ENCODE measurements around the gene HARS2. TPM values are rescaled to one million over a fixed set of nuclear protein-coding genes. Genes with fewer than 3 reads are reported as not detected.
"Not testable (repeated sequence)": the region's sequence is repeated elsewhere in the genome, so short reads cannot be mapped to it uniquely, and the experiment has no call there.

The HARS2 gene, protein sequence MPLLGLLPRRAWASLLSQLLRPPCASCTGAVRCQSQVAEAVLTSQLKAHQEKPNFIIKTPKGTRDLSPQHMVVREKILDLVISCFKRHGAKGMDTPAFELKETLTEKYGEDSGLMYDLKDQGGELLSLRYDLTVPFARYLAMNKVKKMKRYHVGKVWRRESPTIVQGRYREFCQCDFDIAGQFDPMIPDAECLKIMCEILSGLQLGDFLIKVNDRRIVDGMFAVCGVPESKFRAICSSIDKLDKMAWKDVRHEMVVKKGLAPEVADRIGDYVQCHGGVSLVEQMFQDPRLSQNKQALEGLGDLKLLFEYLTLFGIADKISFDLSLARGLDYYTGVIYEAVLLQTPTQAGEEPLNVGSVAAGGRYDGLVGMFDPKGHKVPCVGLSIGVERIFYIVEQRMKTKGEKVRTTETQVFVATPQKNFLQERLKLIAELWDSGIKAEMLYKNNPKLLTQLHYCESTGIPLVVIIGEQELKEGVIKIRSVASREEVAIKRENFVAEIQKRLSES
- 10 to 100 TPM; 37.6 to 38.9 TPM for total RNA-seq
- long read RNA-seq, transcript HARS2-201 (13 exons, 2,510 nt), result major isoform, 75 of 89 reads
- long read RNA-seq, partial matches to known transcripts, result 3 of 89 reads
- long read RNA-seq, other reads (novel, unspliced or antisense), result 6 of 89 reads

DNA sequence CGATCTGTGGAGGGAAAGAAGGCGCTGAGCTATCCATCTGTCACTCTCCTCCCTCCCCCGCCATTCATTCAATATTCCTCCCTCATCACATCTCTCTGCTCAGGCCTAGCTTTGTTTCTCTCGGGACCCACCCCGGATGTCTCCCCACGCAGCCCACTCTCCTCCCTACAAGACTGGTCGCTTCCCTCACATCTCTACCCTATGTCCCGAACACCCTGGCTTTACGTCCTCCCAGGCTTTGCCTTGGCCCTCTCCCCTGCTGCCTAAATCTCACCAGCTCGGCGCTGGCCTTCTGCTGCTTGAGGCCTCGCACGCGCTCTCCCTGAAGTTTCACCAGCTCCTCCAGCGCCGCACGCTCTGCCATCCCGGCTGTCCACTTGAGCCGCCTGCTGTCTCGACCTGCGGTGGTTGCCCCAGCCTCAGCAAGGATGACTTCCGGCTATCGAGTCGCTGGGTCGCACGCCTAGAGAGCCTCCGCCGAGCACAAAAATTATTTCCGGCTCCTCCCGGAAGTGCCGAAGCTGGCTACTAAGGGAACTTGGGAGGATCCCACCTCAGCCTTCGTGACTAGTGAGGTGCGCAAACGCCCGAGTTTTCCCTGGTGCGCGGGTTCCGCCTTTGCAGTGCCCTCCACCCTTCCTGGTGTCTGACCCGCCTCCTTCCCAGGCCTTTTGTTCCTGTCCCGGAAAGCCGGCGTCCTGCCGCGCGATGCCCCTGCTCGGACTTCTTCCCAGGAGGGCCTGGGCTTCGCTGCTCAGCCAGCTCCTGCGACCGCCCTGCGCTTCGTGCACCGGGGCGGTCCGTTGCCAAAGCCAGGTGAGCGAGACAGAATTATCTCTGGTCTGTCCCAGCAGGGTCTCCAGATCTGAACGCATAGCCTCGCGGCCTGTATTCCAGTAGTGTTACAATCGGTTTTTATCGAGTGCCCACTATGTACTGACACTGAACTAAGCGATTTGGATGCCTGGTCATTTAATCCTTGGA lies at the start of gene HARS2, which contains the start of gene HARS1:
TSS of gene HARS2 (plus strand) at position 515 of the 984 bp plus-strand sequence. CDS start at position 709, 194 bp downstream.
TSS of gene HARS1 (minus strand) at position 430 of the 984 bp plus-strand sequence. CDS start at position 364, 66 bp downstream.
- peak; percentile 93 for ATAC-seq
- peak; percentile 91 to 95 for DNase-seq
- intact Hi-C loops (cut with DNase I, micrococcal nuclease), result no loop called here

DNA sequence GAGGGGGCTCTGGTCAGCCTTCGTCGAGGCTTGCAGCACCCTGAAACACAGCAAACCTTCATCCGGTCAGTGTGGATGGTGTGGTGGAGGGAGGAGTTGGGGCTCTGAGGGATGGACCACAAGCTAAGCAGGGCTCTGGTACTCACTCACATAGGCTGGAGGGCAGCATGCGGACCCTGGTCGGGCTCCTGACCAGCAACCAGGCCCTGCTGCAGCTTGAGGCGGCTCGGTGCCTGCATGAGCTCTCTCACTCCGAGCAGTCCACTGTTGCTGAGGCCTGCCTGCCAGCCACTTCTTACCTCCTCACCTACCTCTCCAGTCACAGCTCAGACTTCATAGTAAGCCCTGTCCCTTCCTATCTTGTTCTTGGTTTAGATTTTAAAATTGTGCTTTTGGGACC lies 49.5 kb upstream of the HARS2 start:
- intact Hi-C loops (cut with DNase I, micrococcal nuclease), result loop anchor here in 1 of 2 donors (5.0 kb wide), 1 partner anchor 94 kb away; the partner anchor contains the start of gene EIF4EBP3
- DNase-seq (no peak), ATAC-seq (no peak)

GRCh38 chr5:140642718-140643117 lies 48.5 kb upstream of the HARS2 start:
- DNase-seq (no peak), ATAC-seq (no peak)
- intact Hi-C loops (cut with DNase I, micrococcal nuclease), result loop anchor here in 1 of 2 donors (5.0 kb wide), 1 partner anchor 95 kb away; the partner anchor contains the start of gene EIF4EBP3

GRCh38 chr5:140647042-140647419 lies 44.2 kb upstream of the HARS2 start:
- intact Hi-C loops (cut with DNase I, micrococcal nuclease), result no loop called here
- no peak for DNase-seq
- ATAC-seq, result peak; percentile 28

- no peak for ATAC-seq
- DNase-seq, result no peak
- intact Hi-C loops (cut with DNase I, micrococcal nuclease), result no loop called here
Observed at GRCh38 chr5:140658870-140659269, 32.4 kb upstream of the HARS2 start.

GRCh38 chr5:140660371-140660770 lies 30.9 kb upstream of the HARS2 start:
- ATAC-seq; DNase-seq; intact Hi-C loops (cut with DNase I, micrococcal nuclease): not testable (repeated sequence)

GRCh38 chr5:140664030-140664358 lies 27.3 kb upstream of the HARS2 start:
- DNase-seq (peak in 1 of 2 donors; percentile 38), ATAC-seq (peak; percentile 29)
- intact Hi-C loops (cut with DNase I, micrococcal nuclease), result no loop called here

DNA sequence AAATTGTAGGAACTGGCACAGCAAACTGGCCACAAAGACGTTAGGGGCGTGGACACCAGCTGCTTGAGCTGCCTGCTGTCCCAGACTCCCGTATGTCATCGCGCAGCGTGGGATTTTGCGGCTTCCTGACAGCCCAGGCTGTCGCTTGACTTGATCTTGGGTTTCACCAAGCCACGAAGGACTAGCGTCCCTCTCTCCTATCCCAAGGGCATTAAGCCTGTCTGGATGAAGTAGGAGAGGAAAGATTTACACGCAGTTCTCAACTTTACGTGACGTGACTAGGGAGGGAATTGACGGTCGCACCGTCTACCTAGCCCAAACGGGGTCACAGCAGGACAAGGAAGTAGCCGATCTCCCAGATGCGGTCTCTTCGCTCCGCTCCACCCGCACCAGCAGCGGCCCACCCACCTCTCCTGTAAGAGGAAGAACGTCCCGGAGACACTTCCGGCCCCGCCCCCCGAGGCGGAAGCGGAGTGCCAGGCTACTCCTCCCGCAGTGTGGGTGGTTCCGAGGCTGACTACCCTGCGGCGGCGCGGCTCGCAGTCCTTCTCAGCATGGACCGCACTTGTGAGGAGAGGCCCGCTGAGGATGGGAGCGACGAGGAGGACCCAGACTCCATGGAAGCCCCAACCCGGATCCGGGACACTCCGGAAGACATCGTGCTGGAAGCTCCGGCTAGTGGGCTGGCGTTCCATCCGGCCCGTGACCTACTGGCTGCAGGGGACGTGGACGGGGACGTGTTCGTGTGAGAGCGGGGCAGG lies 26.7 kb upstream of the HARS2 start, which contains the start of gene WDR55:
TSS of gene WDR55 (plus strand) at position 546 of the 761 bp plus-strand sequence. CDS start at position 555, 9 bp downstream.
- intact Hi-C loops (cut with DNase I, micrococcal nuclease), result no loop called here
- ATAC-seq (peak; percentile 96), DNase-seq (peak; percentile 98)

GRCh38 chr5:140671035-140671434 lies 20.2 kb upstream of the HARS2 start:
- intact Hi-C loops (cut with DNase I, micrococcal nuclease); DNase-seq: not testable (repeated sequence)
- peak; percentile 2 for ATAC-seq

DNA sequence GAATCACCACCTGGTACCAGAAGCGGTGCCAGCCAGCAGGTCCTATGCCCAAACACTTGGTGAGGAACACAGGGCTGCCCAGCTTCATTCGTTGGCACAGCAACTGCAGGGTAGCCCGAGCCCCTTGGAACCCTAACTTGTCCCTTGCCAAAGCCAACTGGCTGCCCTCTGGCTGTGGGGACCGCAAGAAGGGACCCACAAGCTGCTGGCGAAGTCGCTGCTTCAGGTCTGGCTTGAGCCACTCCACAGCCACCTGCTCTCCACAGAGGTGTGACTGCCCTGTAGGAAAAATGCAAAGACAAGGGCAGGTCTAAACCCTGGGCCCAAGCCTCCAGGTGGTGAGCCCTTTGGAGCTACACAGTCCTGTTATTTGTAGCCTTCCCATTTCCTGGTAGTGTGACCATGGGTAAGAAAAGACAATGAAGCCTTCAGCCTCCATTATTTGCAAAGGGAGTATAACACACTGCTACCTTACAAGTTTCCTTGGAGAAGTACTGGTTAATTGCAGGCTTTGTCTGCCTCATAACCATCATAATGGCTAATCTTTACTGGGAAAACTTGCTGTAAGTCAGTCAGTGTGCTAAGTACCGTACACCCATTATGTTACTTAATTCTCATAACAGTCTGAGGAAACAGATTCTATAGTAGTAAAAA lies 19.7 kb upstream of the HARS2 start:
- DNase-seq (peak in 1 of 2 donors; percentile 18), ATAC-seq (peak; percentile 81)
- intact Hi-C loops (cut with DNase I, micrococcal nuclease), result no loop called here

DNA sequence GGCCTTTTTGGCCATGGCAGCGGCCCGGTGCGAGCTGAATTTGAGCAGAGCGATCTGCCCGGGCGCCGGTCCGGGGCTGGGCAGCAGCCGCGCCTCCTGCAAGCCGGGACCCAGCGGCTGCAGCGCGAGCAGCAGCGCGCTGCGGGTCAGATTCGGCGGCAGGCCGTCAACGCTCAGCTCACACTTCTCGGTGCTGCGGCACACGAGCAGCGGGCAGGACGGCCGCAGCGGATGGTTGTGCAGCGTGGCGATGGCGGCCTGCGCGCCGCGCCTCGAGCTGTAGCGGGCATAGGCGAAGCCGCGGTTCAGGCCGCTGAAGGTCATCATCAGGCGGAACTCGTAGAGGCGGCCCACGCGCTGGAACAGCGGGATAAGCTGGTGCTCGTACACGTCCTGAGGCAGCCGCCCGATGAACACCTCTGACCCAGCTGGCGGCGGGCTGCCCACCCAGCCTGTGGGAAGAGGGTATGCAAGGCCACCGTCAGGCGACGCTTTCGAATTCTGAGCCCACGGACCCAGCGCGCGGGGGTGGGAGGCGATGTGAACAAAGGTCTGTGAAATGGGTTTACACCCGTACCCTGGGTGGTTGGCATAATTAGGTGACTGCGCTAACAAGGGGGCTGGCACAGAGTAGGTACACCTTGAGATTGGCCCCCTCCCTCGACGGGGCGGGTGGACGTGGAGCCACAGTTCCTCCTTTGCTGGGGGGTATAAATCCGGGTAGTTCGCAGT lies 18.6 kb upstream of the HARS2 start:
- ATAC-seq (peak; percentile 38), DNase-seq (peak; percentile 41 to 60)
- intact Hi-C loops (cut with DNase I, micrococcal nuclease), result no loop called here

DNA sequence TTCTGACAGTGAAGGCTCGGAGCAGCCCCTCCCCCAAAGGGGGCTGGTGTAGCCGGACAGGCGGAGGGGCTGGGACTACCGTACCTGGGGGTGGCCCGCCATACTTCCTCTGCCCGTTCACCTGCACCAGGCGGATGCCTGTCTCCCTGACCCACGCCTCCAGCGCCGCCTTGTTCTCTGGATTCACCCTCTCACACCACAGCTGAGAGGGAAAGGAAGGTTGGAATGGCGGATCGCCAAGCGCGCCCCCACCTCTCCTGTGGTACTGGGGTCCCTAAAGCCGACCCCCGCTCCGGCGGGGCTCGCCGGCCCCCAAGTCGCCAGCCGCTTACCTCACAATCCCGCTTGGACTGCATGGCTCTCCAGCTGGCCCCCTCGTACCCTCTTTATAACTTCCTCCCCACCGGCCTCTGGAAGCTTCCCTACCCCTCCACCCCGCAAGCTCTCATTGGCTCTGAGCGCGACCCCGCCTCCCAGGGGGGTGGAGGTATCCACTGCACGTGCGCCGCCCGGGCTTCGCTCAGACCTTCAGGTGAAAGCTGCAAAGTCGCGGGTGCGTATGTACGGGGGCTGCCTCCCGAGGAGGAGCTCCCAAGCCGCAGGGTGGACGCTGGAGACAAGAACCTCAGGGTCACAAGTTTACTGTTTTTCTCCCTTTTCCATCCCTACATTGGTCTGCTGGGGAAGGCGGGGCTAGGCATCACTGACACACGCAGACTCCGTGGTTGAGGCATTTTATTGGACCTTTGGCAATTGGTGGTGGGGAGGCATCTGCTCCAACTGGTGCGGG lies 17.9 kb upstream of the HARS2 start, which contains the start of gene DND1:
TSS of gene DND1 (minus strand) at position 390 of the 790 bp plus-strand sequence. CDS start at position 356, 34 bp downstream.
- intact Hi-C loops (cut with DNase I, micrococcal nuclease), result no loop called here
- no peak for ATAC-seq

DNA sequence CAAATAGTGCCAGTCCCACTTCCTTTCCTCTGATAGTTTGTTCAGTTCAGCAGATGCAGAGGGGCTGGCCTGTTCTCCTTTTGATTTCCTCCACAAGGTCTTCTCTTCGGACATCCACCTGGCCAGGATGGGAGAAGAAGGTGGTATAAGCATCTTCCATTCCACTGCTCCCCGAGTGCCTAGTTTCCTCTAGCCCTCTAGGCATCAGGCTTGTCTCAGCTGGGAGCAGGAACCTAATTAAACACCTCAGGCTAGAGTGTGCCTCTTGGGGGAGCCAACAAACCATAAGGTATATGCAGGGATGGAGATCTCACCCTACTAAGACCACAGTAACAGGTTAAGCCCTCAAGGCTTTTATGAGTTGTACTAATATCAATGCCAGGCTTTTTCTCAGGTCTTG lies 17.0 kb upstream of the HARS2 start:
- intact Hi-C loops (cut with DNase I, micrococcal nuclease), result no loop called here
- no peak for ATAC-seq
- DNase-seq, result no peak

More for the DNA sequence above, 17.9 kb upstream of the HARS2 start, which contains the start of gene DND1:
- DNase-seq, result no peak

DNA sequence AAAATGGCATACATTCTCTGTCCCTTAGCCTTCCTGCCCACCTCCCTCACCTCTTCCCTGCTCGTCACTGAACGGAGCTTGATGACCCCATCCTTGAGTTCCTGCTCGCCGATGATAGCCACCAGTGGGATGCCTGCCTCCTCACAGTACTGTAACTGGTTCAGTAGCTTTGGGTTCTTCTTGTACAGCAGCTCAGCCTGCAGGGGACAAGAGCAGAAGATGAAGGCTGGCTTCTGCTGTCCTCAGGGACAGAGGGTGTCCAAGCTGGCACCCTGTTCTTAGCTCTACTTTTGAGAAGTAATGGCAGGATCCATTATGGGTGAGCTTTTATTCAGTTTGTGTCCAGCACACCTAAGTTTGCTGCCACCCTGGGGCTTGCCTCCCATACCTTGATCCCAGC lies 16.6 kb upstream of the HARS2 start:
- ATAC-seq (no peak), DNase-seq (no peak)
- intact Hi-C loops (cut with DNase I, micrococcal nuclease), result no loop called here

GRCh38 chr5:140677947-140678346 lies 13.3 kb upstream of the HARS2 start:
- ATAC-seq, result no peak
- no peak for DNase-seq
- intact Hi-C loops (cut with DNase I, micrococcal nuclease), result no loop called here

DNA sequence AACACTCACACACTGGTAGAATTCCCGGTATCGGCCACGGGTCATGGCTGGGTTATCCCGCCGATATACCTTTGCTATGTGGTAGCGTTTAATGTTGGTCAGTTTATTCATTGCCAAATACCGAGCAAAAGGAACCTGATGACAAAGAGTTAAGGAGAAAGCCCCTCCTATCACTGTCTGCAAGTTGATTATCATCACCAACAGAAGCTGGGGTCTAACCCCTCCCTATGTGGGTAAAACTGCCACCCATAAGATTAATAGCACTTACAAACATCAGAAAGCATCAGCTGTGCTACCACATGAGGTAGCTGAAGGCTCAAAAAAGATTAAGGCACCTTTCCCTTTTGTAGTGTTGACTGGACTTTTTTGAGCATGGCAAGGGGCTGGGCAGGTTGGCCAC lies 12.3 kb upstream of the HARS2 start:
- ATAC-seq (no peak), DNase-seq (no peak)
- intact Hi-C loops (cut with DNase I, micrococcal nuclease), result no loop called here
